Smooth muscle cell of the pulmonary artery (primary cell): ENCODE measurements around the gene BMS1. TPM values are rescaled to one million over a fixed set of nuclear protein-coding genes. Genes with fewer than 3 reads are reported as not detected.

Experiments used
- total RNA-seq: library from RNA; depleted of rRNA; stranded (reverse); fragments of >200 nt; gene quantifications from 2 replicates; pipeline ENCODE4 v1.2.3, GENCODE V29; 2014

Gene BMS1
- total RNA-seq, result 16.1 TPM in 2 replicates

GRCh38 chr10:42782446-42783180, at the start of gene BMS1:
Gene BMS1, plus strand, starts transcription at chr10:42782795. Its CDS starts 1,600 bp downstream, at chr10:42784395.

Other genes starting within 250 kb of the BMS1 start
- 4.1 and 4.4 TPM in 2 replicates for gene ZNF33B, start 144.2 kb upstream of the BMS1 start, total RNA-seq